HCT116 (cell line): ENCODE results near the gene PLCB1. TPM values are rescaled to one million over a fixed set of nuclear protein-coding genes. Genes with fewer than 3 reads are reported as not detected.
"Not testable (repeated sequence)": the region's sequence is repeated elsewhere in the genome, so short reads cannot be mapped to it uniquely, and the experiment has no call there.

ENCODE experiments used
- ATAC-seq: fragments of 200-7000 bp; cut with Tn5 transposase; 2 replicates; pipeline ENCODE4 v1.9.1; 2020; ENCODE audit warnings: mild to moderate bottlenecking, moderate library complexity
- BruUV-seq: library from RNA; stranded (reverse); fragments of 400-500 nt; replicated peaks from 2 replicates; lab custom pipeline; 2021; lab: Mats Ljungman, UMichigan
- CTCF ChIA-PET: fragments of 300-600 bp; sonication (Branson Sonifier 250); formaldehyde crosslinking; loops from one replicate; lab custom pipeline; 2021; ENCODE audit warnings: antibody characterized with exemption; lab: Charles Lee
- POLR2A ChIA-PET: fragments of 300-600, 350-600 bp; sonication (Branson Sonifier 250); formaldehyde crosslinking; loops from one replicate; lab custom pipeline; 2021; ENCODE audit warnings: antibody characterized with exemption; lab: Charles Lee
- RAD21 ChIA-PET, 2 experiments: fragments of 300-600 bp; sonication (Branson Sonifier 250); formaldehyde crosslinking; loops; one replicate each; lab custom pipeline; 2023; ENCODE audit warnings: low total read pairs in 2 of 2; ENCODE audit not compliant: uncharacterized antibody in 2 of 2, unreplicated experiment in 2 of 2, low non-redundant PET in 1 of 2; lab: Charles Lee
- DNase-seq: peaks from one replicate; pipeline ENCODE4 v3.0.0-alpha.2; 2010; ENCODE audit warnings: low read depth, low spot score
- H2AFZ ChIP-seq: fragments of 200-600 bp; shearing (Covaris generic), sonication (generic); 2 replicates; pipeline ENCODE4 v1.6.1; 2017; ENCODE audit warnings: low read depth, mixed run types, mixed read lengths, antibody characterized with exemption, low read length; ENCODE audit not compliant: poor library complexity, severe bottlenecking
- H3K27ac ChIP-seq: 2 replicates; pipeline ENCODE4 v1.5.1; 2012; ENCODE audit warnings: low read depth, low read length
- H3K27me3 ChIP-seq: fragments of 200-600 bp; sonication (generic); 2 replicates; pipeline ENCODE4 v1.6.1; 2016; ENCODE audit warnings: mixed run types, low read length, mixed read lengths; ENCODE audit not compliant: insufficient read depth
- H3K36me3 ChIP-seq, 2 experiments: fragments of 200-500 bp in 1 of 2; fragments of 200-600 bp in 1 of 2; sonication (Bioruptor generic) in 1 of 2; sonication (generic) in 1 of 2; 2 replicates each; pipeline versions ENCODE4 v1.5.1 to v1.6.1; 2014 to 2016; ENCODE audit warnings: low read length in 2 of 2, inconsistent platforms in 1 of 2, mixed read lengths in 1 of 2, mixed run types in 1 of 2; ENCODE audit not compliant: insufficient read depth in 2 of 2, control insufficient read depth in 1 of 2
- H3K4me1 ChIP-seq, 2 experiments: fragments of 200-600 bp in 1 of 2; sonication (generic) in 1 of 2; 2 replicates each; pipeline versions ENCODE4 v1.5.1 to v1.6.1; 2012 to 2017; ENCODE audit warnings: low read length in 2 of 2, inconsistent platforms in 1 of 2, mild to moderate bottlenecking in 1 of 2, mixed read lengths in 1 of 2, mixed run types in 1 of 2, moderate library complexity in 1 of 2; ENCODE audit not compliant: insufficient read depth in 2 of 2, control insufficient read depth in 1 of 2
- H3K4me2 ChIP-seq: fragments of 200-600 bp; sonication (generic); 2 replicates; pipeline ENCODE4 v1.6.1; 2017; ENCODE audit warnings: mixed run types, low read length, mixed read lengths
- H3K4me3 ChIP-seq, 2 experiments: fragments of 200-600 bp in 1 of 2; sonication (generic) in 1 of 2; replicated peaks in 1 of 2; 2 replicates each; pipeline ENCODE4 v1.5.1; 2011 to 2016; ENCODE audit warnings: low read length in 2 of 2, control low read depth in 1 of 2, low read depth in 1 of 2, mild to moderate bottlenecking in 1 of 2, mixed read lengths in 1 of 2, mixed run types in 1 of 2
- H3K79me2 ChIP-seq: fragments of 200-600 bp; sonication (generic); 2 replicates; pipeline ENCODE4 v1.6.1; 2017; ENCODE audit warnings: mild to moderate bottlenecking, mixed run types, low read length, moderate library complexity, mixed read lengths; ENCODE audit not compliant: insufficient read depth
- H3K9ac ChIP-seq: fragments of 200-600 bp; sonication (generic); 2 replicates; pipeline ENCODE4 v1.6.1; 2016; ENCODE audit warnings: low read length, mixed read lengths
- H3K9me2 ChIP-seq: fragments of 200-600 bp; sonication (generic), shearing (Covaris generic); 2 replicates; pipeline ENCODE4 v1.6.1; 2017; ENCODE audit warnings: mixed run types, mild to moderate bottlenecking, moderate library complexity; ENCODE audit not compliant: insufficient read depth
- H3K9me3 ChIP-seq, 2 experiments: fragments of 200-500 bp in 1 of 2; fragments of 200-600 bp in 1 of 2; sonication (Bioruptor generic) in 1 of 2; sonication (generic) in 1 of 2; 2 replicates each; pipeline ENCODE4 v1.6.1; 2014 to 2017; ENCODE audit warnings: low read length in 2 of 2, mixed read lengths in 2 of 2, inconsistent platforms in 1 of 2, low read depth in 1 of 2, mild to moderate bottlenecking in 1 of 2, mixed run types in 1 of 2, moderate library complexity in 1 of 2; ENCODE audit not compliant: control insufficient read depth in 1 of 2, insufficient read depth in 1 of 2
- H4K20me1 ChIP-seq: fragments of 200-600 bp; sonication (generic), shearing (Covaris generic); 2 replicates; pipeline ENCODE4 v1.6.1; 2017; ENCODE audit warnings: mixed run types, mild to moderate bottlenecking, moderate library complexity; ENCODE audit not compliant: insufficient read depth
- CBX3 ChIP-seq: IDR thresholded peaks from 2 replicates; pipeline ENCODE4 v1.6.1; 2012; ENCODE audit warnings: low read depth
- EGR1 ChIP-seq: IDR thresholded peaks from 2 replicates; pipeline ENCODE4 v1.6.1; 2012; ENCODE audit warnings: low read depth
- SIN3A ChIP-seq: IDR thresholded peaks from 2 replicates; pipeline ENCODE4 v1.6.1; 2012; ENCODE audit warnings: low read depth
- SP1 ChIP-seq: IDR thresholded peaks from 2 replicates; pipeline ENCODE4 v1.6.1; 2012; ENCODE audit warnings: low read depth
- intact Hi-C: fragments of 100-400 bp; cut with micrococcal nuclease; formaldehyde crosslinking; loops from 2 replicates; pipeline ENCODE4 v1.10.0; 2022
- total RNA-seq: library from RNA; stranded (reverse); gene quantifications from one replicate; pipeline ENCODE4 v1.2.1, GENCODE V29; 2021; ENCODE audit not compliant: unreplicated experiment

Gene PLCB1
- total RNA-seq, 1 experiment from 2014 or later: 15.8 TPM

- no peak overlapping the region for H3K9ac ChIP-seq
- ATAC-seq (no peak), DNase-seq (no peak)
- ChIA-PET POLR2A (no interaction called here), CTCF (no interaction called here), RAD21 (no interaction called here)
- no peak overlapping the region for H3K4me2 ChIP-seq
- H3K9me3 ChIP-seq: no peaks in the 10 kb centered on the region
- H3K36me3 ChIP-seq: no peaks in the 10 kb centered on the region
- no peak overlapping the region for H3K4me3 ChIP-seq
- TF ChIP-seq SP1 (no peak), CBX3 (no peak)
- H2AFZ ChIP-seq: no peak overlapping the region
- H3K79me2 ChIP-seq: no peaks in the 10 kb centered on the region
- H4K20me1 ChIP-seq: no peaks in the 10 kb centered on the region; the same call in 1 of the 2 replicates
- no peaks in the 10 kb centered on the region for H3K4me1 ChIP-seq
- H3K27ac ChIP-seq: no peak overlapping the region
- no TSS peak for BruUV-seq
- H3K9me2 ChIP-seq: no peaks in the 10 kb centered on the region
- no peaks in the 10 kb centered on the region for H3K27me3 ChIP-seq
- intact Hi-C loops: no loop called here
These were observed 510.2 kb downstream of the PLCB1 start for GRCh38 chr20:8642247-8642646.

- POLR2A ChIA-PET, H3K9me2 ChIP-seq, H4K20me1 ChIP-seq, H3K4me3 ChIP-seq, H3K36me3 ChIP-seq, H3K27ac ChIP-seq, intact Hi-C loops, H3K9ac ChIP-seq, CTCF ChIA-PET, H2AFZ ChIP-seq, ATAC-seq, H3K79me2 ChIP-seq, H3K27me3 ChIP-seq, H3K4me2 ChIP-seq, BruUV-seq, H3K9me3 ChIP-seq, DNase-seq, H3K4me1 ChIP-seq, RAD21 ChIA-PET: not testable (repeated sequence)
These were observed 512.4 kb downstream of the PLCB1 start for GRCh38 chr20:8644468-8644867.

- ChIA-PET POLR2A (no interaction called here), CTCF (no interaction called here), RAD21 (no interaction called here)
- TF ChIP-seq SIN3A (no peak), EGR1 (no peak), CBX3 (no peak)
- Histone ChIP-seq H3K4me2 (no peak overlapping the region), H3K79me2 (no peaks in the 10 kb centered on the region), H3K9me3 (no peaks in the 10 kb centered on the region), H3K27me3 (no peaks in the 10 kb centered on the region), H3K4me3 (no peak overlapping the region), H3K9me2 (no peaks in the 10 kb centered on the region), H3K36me3 (no peaks in the 10 kb centered on the region), H2AFZ (no peak overlapping the region), H3K4me1 (no peaks in the 10 kb centered on the region), H3K9ac (no peak overlapping the region), H4K20me1 (no peaks in the 10 kb centered on the region; the same call in 1 of the 2 replicates), H3K27ac (no peak overlapping the region)
- DNase-seq (no peak), ATAC-seq (no peak)
- intact Hi-C loops: no loop called here
- no TSS peak for BruUV-seq
These were observed 513.3 kb downstream of the PLCB1 start for GRCh38 chr20:8645326-8645725.
